ENCODE results near the gene HECTD4.

DNA sequence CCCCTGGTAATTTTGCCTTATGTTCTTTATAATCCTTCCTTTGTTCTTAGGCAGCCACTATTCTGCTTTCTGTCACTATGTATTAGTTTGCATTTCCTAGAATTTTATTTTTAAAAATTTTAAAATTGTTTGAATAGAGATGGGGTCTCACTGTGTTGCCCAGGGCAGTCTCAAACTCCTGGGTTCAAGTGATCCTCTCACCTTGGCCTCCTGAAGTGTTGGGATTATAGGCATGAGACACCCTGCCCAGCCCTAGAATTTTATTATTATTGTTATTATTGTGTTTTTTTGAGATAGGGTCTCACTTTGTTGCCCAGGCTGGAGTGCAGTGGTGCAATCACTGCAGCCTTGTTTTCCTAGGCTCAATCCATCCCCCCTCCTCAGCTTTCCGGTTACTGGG is 39.1 kb upstream of the HECTD4 start:
- TF ChIP-seq, protein P1, sequence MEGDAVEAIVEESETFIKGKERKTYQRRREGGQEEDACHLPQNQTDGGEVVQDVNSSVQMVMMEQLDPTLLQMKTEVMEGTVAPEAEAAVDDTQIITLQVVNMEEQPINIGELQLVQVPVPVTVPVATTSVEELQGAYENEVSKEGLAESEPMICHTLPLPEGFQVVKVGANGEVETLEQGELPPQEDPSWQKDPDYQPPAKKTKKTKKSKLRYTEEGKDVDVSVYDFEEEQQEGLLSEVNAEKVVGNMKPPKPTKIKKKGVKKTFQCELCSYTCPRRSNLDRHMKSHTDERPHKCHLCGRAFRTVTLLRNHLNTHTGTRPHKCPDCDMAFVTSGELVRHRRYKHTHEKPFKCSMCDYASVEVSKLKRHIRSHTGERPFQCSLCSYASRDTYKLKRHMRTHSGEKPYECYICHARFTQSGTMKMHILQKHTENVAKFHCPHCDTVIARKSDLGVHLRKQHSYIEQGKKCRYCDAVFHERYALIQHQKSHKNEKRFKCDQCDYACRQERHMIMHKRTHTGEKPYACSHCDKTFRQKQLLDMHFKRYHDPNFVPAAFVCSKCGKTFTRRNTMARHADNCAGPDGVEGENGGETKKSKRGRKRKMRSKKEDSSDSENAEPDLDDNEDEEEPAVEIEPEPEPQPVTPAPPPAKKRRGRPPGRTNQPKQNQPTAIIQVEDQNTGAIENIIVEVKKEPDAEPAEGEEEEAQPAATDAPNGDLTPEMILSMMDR (conservative IDR thresholded peaks at IDR 0.05) = no peak
- TF ChIP-seq EZH2 (IDR thresholded peaks at IDR 0.05; ENCODE audit: low read depth) = no peak

All from PC-9 (cell line).